NCI-H524 (cell line): ENCODE data around the gene C1orf56.
"Not testable (repeated sequence)": the region's sequence is repeated elsewhere in the genome, so short reads cannot be mapped to it uniquely, and the experiment has no call there.

ENCODE experiments used
- DNase-seq, 2 experiments: peaks; one replicate each; lab custom pipeline; 2025; lab: John Stamatoyannopoulos, UW

Gene C1orf56

DNA sequence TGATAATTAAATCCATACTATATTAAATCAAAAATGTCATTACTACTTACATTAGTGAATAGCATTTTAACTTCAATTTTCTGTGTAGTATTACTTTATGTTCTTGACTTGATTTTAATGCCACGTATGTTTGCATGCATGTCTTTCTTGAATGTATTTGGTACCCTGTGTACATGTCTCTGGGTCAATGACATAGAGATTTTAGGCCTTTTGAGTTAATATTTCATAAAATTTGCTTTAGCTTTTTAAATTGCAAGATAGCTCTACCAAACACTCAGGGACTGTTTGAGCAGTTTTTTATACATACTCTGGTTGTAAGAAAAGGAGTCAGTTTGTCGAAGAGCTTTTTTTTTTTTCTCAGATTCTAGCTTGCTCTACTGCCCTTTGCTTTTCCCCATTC, 14.2 kb downstream of the C1orf56 start:
- no peak for DNase-seq

DNA sequence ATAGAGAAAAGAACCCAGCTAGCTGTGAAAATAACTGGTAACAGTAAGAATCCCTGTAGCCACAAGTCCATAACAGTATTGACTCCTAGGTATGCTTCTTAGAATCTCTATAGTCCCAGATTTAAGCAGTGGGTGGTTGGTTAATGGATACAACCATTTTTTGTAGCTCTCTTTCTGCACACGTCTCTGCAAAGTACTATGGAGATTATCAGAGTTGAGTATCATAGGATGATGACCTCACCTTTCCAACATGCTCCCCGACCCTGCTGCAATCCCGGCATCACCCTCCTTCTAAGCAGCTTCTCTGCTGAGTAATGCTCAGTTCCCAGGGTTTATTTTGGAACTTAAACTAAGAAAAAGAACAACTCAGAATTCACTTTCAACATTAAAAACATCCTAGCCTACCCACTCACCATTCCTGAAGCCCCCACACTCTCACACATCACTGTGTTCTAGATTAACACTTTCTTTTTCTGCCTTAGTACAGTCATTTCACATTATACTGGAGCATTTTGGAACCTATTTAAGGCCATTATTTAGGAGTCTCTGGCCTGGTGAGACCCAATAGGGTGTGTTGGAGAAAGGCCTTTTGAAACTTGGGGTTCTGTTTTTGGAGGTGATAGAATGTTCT, 15.3 kb downstream of the C1orf56 start:
- no peak for DNase-seq

DNA sequence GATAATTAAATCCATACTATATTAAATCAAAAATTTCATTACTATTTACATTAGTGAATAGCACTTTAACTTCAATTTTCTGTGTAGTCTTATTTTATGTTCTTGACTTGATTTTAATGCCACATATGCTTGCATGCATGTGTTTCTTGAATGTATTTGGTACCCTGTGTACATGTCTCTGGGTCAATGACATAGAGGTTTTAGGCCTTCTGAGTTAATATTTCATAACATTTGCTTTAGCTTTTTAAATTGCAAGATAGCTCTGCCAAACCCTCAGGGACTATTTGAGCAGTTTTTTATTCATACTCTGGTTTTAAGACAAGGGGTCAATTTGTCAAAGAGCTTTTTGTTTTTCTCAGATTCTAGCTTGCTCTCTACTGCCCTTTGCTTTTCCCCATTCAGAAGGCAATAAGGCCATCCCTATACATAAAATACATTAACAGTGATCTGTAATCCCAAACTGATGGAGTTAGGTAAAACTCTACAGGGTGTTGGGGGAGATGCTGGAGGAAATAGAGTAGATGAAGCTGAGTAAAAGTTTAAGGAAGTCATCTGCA, 17.6 kb downstream of the C1orf56 start:
- DNase-seq = no peak

DNA sequence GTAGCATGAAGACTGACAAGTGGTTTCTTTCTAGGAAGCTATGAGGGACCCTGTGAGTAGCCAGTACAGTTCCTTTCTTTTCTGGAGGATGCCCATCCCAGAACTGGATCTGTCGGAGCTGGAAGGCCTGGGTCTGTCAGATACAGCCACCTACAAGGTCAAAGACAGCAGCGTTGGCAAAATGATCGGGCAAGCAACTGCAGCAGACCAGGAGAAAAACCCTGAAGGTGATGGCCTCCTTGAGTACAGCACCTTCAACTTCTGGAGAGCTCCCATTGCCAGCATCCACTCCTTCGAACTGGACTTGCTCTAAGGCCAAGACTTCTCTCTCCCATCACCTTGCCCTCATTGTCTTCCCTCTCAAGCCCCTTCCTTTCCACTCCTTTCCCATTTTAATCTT, 19.6 kb downstream of the C1orf56 start:
- no peak for DNase-seq

- DNase-seq = no peak
These were observed 21.5 kb downstream of the C1orf56 start for GRCh38 chr1:151069103-151069486.

DNA sequence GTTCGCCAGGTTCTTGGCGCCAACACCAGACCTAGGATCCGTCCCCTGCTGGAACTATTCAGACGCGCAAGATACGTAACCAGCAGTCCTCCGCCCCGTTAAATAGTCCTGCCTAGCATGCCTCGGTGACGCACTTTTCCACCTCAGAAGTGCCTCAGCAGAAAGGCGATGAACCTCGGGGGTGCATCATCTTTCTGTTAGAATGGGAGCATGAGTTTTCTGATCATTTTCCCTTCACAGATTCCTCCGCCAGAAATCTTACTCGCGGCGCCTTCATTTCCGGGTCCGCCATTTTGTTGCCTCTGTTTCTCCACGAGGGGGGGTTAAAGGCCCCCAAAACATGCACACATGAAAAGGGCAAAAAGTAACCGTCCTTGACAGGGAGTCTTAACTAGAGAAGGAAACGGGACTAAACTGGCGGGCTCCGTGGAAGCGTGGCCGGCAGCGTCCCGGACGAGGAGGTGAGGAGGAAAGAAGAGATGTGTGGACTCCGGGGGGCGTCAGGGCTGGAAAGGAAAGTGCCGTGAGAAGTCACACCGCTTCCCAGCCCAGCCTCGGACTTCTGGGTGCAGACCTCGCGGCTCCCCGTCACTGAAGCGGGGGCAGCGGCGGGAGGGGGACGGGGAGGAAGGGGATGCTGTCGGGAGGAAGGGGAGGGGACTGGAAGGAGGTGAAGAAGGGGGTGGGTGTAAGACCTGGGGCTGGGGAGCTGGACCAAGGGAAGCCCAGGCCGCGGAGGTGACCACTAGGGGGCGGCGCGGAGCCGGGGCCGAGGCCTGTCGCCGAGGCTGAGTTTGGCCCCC, 23.1 kb downstream of the C1orf56 start, which contains the start of gene GABPB2:
TSS of gene GABPB2 (plus strand) at position 288 of the 803 bp plus-strand sequence. CDS start 17,429 bp downstream, outside the sequence.
- DNase-seq = peak; percentile 86 to 88

DNA sequence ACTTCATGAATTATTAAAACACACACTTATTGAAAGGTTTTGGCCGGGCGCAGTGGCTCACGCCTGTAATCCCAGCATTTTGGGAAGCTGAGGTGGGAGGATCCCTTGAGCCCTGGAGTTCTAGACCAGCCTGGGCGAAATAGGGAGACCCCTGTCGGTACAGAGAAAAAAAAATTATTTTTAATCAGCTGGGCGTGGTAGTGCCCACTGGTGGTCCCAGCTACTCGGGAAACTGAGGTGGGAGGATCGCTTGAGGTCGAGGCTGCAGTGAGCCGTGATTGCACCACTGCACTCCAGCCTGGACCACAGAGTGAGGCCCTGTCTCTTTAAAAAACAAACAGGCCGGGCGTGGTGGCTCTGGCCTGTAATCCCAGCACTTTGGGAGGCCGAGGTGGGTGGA, 24.7 kb downstream of the C1orf56 start:
- DNase-seq = peak in 1 of 2 experiments; percentile 14

DNA sequence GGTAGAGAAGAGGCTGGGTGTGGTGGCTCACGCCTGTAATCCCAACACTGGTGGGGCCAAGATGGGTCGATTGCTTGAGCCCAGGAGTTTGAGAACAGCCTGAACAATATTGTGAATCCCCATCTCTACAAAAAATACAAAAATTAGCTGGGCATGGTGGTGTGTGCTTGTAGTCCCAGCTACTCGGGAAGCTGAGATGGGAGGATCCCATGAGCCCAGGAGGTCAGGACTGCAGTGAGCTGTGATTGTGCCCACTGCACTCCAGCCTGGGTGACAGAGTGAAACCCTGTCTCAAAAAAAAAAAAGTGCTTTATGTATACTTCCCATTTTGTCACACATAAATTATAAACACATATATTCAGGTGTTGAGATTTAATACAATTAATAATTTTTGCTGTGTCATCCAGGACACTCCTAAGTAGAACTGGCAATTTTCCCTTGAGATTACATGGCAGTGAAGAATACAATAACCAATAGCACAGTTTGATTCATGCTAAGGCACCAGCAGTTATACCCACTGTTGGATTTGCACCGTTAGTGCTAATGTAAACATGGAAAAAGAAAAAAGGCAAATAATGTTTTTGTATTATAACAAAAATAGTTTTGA, 38.5 kb downstream of the C1orf56 start:
- DNase-seq = no peak

GRCh38 chr1:151097426-151097825, 49.9 kb downstream of the C1orf56 start:
- not testable (repeated sequence) for DNase-seq

DNA sequence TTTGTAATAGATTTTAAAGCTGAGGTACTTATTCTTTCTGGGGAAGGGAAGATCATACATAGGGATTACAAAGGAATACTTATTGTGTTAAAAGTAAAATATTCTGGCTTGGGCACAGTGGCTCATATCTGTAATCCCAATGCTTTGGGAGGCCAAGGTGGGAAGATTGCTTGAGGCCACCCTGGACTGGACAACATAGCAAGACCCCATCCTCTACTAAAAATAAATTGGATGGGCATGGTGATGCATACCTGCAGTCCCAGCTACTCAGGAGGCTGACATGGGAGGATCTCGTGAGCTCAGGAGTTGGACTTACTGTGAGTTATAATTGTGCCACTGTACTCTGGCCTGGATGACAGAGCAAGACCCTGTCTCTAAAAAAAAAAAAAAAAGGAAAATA, 50.6 kb downstream of the C1orf56 start:
- DNase-seq = no peak
